Gastroesophageal sphincter (tissue), 4 donors: Measurements from ENCODE around the gene LRFN2. TPM values are rescaled to one million over a fixed set of nuclear protein-coding genes. Genes with fewer than 3 reads are reported as not detected.

Experiments used
- ATAC-seq: fragments of 150-250 bp; one replicate; pipeline ENCODE4 v1.9.1; 2016; ENCODE audit warnings: mild to moderate bottlenecking, moderate library complexity
- H3K27ac ChIP-seq, 4 donors: fragments of 200-600 bp; sonication (generic) in 3 of 4; 1 replicate in 3 of 4; 2 replicates in 1 of 4; pipeline ENCODE4 v1.5.1; 2016 to 2019
- H3K27me3 ChIP-seq: fragments of 200-600 bp; sonication (generic); one replicate; pipeline ENCODE4 v1.5.1; 2019
- H3K36me3 ChIP-seq, 2 donors: fragments of 200-600 bp; sonication (generic); one replicate each; pipeline ENCODE4 v1.5.1; 2019; ENCODE audit warnings: control low read depth in 1 of 2
- H3K4me1 ChIP-seq, 3 donors: fragments of 200-600 bp; sonication (generic); 1 replicate in 2 of 3; 2 replicates in 1 of 3; pipeline ENCODE4 v1.5.1; 2016 to 2019; ENCODE audit warnings: control low read depth in 2 of 3
- H3K4me3 ChIP-seq, 2 donors: fragments of 200-600 bp; sonication (generic); one replicate each; pipeline ENCODE4 v1.5.1; 2019; ENCODE audit warnings: mild to moderate bottlenecking in 1 of 2, moderate library complexity in 1 of 2
- H3K9me3 ChIP-seq, 3 donors: fragments of 200-600 bp; sonication (generic); one replicate each; pipeline ENCODE4 v1.5.1; 2017 to 2019; ENCODE audit warnings: control low read depth in 2 of 3
- EP300 ChIP-seq: sonication (generic); formaldehyde crosslinking; IDR thresholded peaks from one replicate; pipeline ENCODE4 v1.6.1; 2017; ENCODE audit warnings: antibody characterized with exemption, mild to moderate bottlenecking
- POLR2A ChIP-seq, 2 donors: fragments of 450-650 bp; IDR thresholded peaks; one replicate each; pipeline ENCODE4 v1.6.1; 2017; ENCODE audit warnings: antibody characterized with exemption in 2 of 2, mild to moderate bottlenecking in 2 of 2, moderate library complexity in 1 of 2
- POLR2AphosphoS5 ChIP-seq: sonication (generic); formaldehyde crosslinking; IDR thresholded peaks from one replicate; pipeline ENCODE4 v1.6.1; 2017; ENCODE audit warnings: antibody characterized with exemption
- WGBS, 2 donors: methylation state at CpG; one replicate each; pipeline ENCODE4 v1.1.5; 2018; ENCODE audit warnings: low coverage in 1 of 2; 5-methylcytosine and 5-hydroxymethylcytosine counted together
- total RNA-seq, 4 donors: library from RNA; depleted of rRNA; stranded (reverse); fragments of >200 nt; gene quantifications; one replicate each; pipeline ENCODE4 v1.1.0, GENCODE V29; 2016
- TF ChIP-seq, protein P1 (sequence below), 4 experiments: fragments of 200-600 bp in 2 of 4; fragments of 450-650 bp in 2 of 4; sonication (generic) in 1 of 4; IDR thresholded peaks; one replicate each; pipeline ENCODE4 v1.5.1; 2017 to 2019; ENCODE audit warnings: antibody characterized with exemption in 4 of 4, mild to moderate bottlenecking in 2 of 4, moderate library complexity in 2 of 4

Gene LRFN2
- total RNA-seq, 4 donors from 2014 or later: 0.13 TPM; not detected in 3

DNA sequence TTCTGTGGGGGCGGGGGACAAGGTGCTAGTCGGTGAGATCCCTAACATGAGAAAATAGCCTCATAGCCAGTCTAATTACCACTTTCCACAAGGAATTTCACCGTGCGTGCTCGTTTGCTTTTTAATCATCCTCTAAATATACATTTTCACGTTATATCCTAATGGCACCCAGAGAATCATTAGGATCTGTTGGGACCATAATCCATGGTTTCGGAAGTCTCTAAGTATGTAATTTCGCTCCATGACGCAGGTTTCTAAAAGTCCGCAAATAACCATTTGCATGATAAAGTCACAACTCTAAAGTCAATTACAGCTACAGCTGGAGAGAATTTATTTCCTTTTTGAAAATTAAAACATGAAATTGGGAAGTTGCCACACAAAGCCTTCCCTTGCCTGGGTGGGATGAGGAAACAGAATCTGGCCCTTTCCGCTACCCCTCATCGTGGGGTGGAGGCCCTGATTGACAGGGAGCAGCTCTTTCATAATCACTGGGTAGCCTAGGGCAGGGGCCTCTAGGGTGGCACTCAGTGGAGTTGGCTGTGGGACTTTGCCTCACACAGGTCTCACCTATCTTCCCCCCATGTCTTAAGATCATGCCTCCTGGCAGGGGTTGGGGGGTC lies 81.9 kb downstream of the LRFN2 start:
- Histone ChIP-seq H3K36me3 (no peaks in the 10 kb centered on the region), H3K9me3 (no peaks in the 10 kb centered on the region), H3K27me3 (no peaks in the 10 kb centered on the region), H3K27ac (no peak overlapping the region), H3K4me3 (no peak overlapping the region), H3K4me1 (no peaks in the 10 kb centered on the region)
- ATAC-seq: no peak
- TF ChIP-seq, protein P1, sequence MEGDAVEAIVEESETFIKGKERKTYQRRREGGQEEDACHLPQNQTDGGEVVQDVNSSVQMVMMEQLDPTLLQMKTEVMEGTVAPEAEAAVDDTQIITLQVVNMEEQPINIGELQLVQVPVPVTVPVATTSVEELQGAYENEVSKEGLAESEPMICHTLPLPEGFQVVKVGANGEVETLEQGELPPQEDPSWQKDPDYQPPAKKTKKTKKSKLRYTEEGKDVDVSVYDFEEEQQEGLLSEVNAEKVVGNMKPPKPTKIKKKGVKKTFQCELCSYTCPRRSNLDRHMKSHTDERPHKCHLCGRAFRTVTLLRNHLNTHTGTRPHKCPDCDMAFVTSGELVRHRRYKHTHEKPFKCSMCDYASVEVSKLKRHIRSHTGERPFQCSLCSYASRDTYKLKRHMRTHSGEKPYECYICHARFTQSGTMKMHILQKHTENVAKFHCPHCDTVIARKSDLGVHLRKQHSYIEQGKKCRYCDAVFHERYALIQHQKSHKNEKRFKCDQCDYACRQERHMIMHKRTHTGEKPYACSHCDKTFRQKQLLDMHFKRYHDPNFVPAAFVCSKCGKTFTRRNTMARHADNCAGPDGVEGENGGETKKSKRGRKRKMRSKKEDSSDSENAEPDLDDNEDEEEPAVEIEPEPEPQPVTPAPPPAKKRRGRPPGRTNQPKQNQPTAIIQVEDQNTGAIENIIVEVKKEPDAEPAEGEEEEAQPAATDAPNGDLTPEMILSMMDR (IDR thresholded peaks at IDR 0.05): no peak
- no peak for TF ChIP-seq EP300
- no peak for TF ChIP-seq POLR2A (IDR thresholded peaks at IDR 0.05)
- no peak for TF ChIP-seq POLR2AphosphoS5
- WGBS, 2 donors: 85 to 95% methylated on average over 9 to 12 of the region's 12 CpGs

DNA sequence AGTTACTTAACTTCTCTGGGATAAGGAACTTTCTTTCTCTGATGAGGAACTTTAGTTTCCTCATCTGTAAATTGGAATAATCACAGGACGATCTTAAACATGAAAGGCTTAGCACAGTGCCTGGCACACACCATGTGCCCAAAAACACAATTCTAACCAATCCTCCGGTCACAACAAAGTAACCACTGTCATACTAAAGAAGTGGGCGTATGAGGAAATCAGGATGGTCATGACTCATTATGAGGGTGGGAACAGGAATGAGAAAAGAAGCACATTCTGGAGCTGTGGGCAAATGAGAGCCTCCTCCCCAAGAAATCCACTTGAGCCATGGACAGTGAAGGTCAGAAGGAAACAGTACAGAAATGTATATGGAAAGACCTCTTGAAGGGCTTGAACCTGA lies 82.9 kb downstream of the LRFN2 start:
- H3K4me3 ChIP-seq: no peak overlapping the region
- 85% methylated on average over 3 of the region's 3 CpGs; no CpG with 5 or more reads in 1 of the 2 donors for WGBS, 2 donors
- H3K27me3 ChIP-seq: no peaks in the 10 kb centered on the region
- no peaks in the 10 kb centered on the region for H3K36me3 ChIP-seq
- H3K9me3 ChIP-seq: no peaks in the 10 kb centered on the region
- TF ChIP-seq EP300 (no peak), POLR2AphosphoS5 (no peak), POLR2A (IDR thresholded peaks at IDR 0.05) (no peak)
- TF ChIP-seq, protein P1 (IDR thresholded peaks at IDR 0.05): no peak
- H3K27ac ChIP-seq: no peak overlapping the region
- ATAC-seq: no peak
- H3K4me1 ChIP-seq: no peaks in the 10 kb centered on the region

DNA sequence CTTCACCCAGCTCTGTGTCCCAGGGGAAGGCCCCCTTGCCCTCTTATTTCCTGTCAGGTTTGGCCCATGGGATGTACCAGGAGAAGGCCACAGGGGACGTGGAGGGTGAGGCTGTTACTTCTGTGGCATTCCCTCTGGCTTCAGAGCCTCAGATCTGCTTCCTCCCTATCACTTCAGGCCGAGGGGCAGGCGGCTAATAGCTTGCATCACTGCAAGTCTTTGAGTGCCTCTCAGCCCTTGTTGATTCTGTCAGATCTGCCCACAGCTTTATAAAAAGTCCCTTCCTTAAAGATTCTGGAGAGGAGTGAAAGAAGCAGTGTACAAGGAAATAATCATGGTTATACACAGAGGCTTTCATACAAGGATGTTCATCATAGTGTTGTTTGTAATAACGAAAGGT lies 86.9 kb downstream of the LRFN2 start:
- no peaks in the 10 kb centered on the region for H3K4me1 ChIP-seq
- no peaks in the 10 kb centered on the region for H3K36me3 ChIP-seq
- H3K4me3 ChIP-seq: no peak overlapping the region
- WGBS, 2 donors: 67 to 86% methylated on average over 1 of the region's 4 CpGs
- H3K27me3 ChIP-seq: no peaks in the 10 kb centered on the region
- TF ChIP-seq EP300 (no peak), POLR2AphosphoS5 (no peak), POLR2A (IDR thresholded peaks at IDR 0.05) (no peak)
- TF ChIP-seq, protein P1 (IDR thresholded peaks at IDR 0.05): no peak
- no peak overlapping the region for H3K27ac ChIP-seq
- no peak for ATAC-seq
- H3K9me3 ChIP-seq: no peaks in the 10 kb centered on the region

DNA sequence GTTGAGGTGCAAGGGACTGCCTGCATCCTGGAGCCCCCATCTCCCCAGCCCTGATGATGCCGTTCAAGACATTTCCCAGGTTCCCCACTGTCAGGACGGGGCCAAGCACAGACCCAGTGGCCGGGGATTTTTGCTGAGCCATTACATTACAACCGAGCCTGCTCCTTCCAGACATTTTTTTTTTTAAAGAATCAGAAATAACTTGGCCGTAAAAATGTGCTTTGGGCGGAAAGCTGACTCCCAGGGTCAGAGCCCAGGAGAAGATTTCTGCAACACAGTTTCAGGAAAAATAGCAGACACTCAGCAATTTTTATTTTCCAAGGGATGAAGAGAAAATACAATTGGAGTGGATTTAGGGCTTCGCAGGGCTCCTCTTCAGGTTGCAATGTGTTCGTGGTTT lies 87.9 kb downstream of the LRFN2 start:
- Histone ChIP-seq H3K27me3 (no peaks in the 10 kb centered on the region), H3K36me3 (no peaks in the 10 kb centered on the region), H3K9me3 (no peaks in the 10 kb centered on the region), H3K4me3 (no peak overlapping the region), H3K27ac (no peak overlapping the region), H3K4me1 (no peaks in the 10 kb centered on the region)
- WGBS, 2 donors: 38 to 57% methylated on average over 3 to 8 of the region's 8 CpGs
- TF ChIP-seq, protein P1 (IDR thresholded peaks at IDR 0.05): no peak
- TF ChIP-seq POLR2A (IDR thresholded peaks at IDR 0.05) (no peak), EP300 (no peak), POLR2AphosphoS5 (no peak)
- no peak for ATAC-seq

DNA sequence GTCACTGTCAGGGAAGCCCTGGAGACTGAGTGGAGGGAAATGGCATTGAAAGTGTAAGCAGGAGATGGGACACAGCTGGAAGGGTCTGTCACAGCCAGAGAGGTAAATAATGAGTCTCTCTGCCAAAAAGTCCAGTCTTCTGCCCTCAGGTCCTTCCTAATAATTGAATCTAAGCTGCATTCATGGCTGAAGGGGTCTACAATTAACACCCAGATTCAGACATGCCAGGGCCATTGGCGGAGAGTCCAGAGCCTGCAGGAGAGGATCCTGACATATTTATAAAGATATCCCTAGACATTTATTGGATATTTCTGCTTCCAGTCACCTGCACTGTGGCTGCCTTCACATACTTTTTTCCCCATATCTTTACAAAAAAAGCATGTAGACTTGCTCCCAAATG lies 89.0 kb downstream of the LRFN2 start:
- H3K9me3 ChIP-seq: no peaks in the 10 kb centered on the region
- H3K27ac ChIP-seq: no peak overlapping the region
- H3K4me1 ChIP-seq: no peaks in the 10 kb centered on the region
- TF ChIP-seq EP300: no peak
- TF ChIP-seq POLR2AphosphoS5: no peak
- TF ChIP-seq POLR2A (IDR thresholded peaks at IDR 0.05): no peak
- TF ChIP-seq, protein P1 (IDR thresholded peaks at IDR 0.05): no peak
- H3K36me3 ChIP-seq: no peaks in the 10 kb centered on the region
- ATAC-seq: no peak
- H3K27me3 ChIP-seq: no peaks in the 10 kb centered on the region
- H3K4me3 ChIP-seq: no peak overlapping the region
- 100% methylated on average over 1 of the region's 1 CpG for WGBS, 2 donors
